T1000 (cell line): Measurements from ENCODE around the gene SF3B6.
"Not testable (repeated sequence)": the region's sequence is repeated elsewhere in the genome, so short reads cannot be mapped to it uniquely, and the experiment has no call there.

Experiments used
- DNase-seq: peaks from one replicate; lab custom pipeline; 2025; ENCODE audit warnings: mixed read lengths; lab: John Stamatoyannopoulos, UW

The SF3B6 gene

GRCh38 chr2:24050041-24050979, 25.8 kb downstream of the SF3B6 start:
- no peak for DNase-seq

- DNase-seq, result peak; percentile 11
Observed at GRCh38 chr2:24049485-24050021, 26.6 kb downstream of the SF3B6 start, which contains the start of gene FKBP1B. TSS of gene FKBP1B (plus strand) at chr2:24049741. CDS start at chr2:24049850, 109 bp downstream.

- no peak for DNase-seq
Observed at GRCh38 chr2:24048769-24049484, 27.2 kb downstream of the SF3B6 start.

- DNase-seq, result no peak
Observed at GRCh38 chr2:24047703-24048033, 28.5 kb downstream of the SF3B6 start.

- peak; percentile 91 for DNase-seq
Observed at GRCh38 chr2:24046930-24047702, 29.0 kb downstream of the SF3B6 start, which contains the start of gene WDCP. TSS of gene WDCP (minus strand) at chr2:24047391. CDS start at chr2:24039494, 7,897 bp downstream.

- no peak for DNase-seq
Observed at GRCh38 chr2:24046599-24046929, 29.6 kb downstream of the SF3B6 start.

GRCh38 chr2:24045511-24046508, 30.3 kb downstream of the SF3B6 start:
- DNase-seq, result no peak

GRCh38 chr2:24043133-24043532, 33.0 kb downstream of the SF3B6 start:
- not testable (repeated sequence) for DNase-seq

GRCh38 chr2:24040511-24040910, 35.6 kb downstream of the SF3B6 start:
- DNase-seq, result no peak

- no peak for DNase-seq
Observed at GRCh38 chr2:24038786-24039499, 37.2 kb downstream of the SF3B6 start.

GRCh38 chr2:24026233-24026632, 49.9 kb downstream of the SF3B6 start:
- no peak for DNase-seq

GRCh38 chr2:24024996-24025663, 51.0 kb downstream of the SF3B6 start:
- no peak for DNase-seq

- no peak for DNase-seq
Observed at GRCh38 chr2:24024018-24024417, 52.1 kb downstream of the SF3B6 start.

GRCh38 chr2:24022975-24023575, 53.1 kb downstream of the SF3B6 start:
- no peak for DNase-seq

- DNase-seq, result no peak
Observed at GRCh38 chr2:24022324-24022974, 53.7 kb downstream of the SF3B6 start.

GRCh38 chr2:24021122-24021998, 54.8 kb downstream of the SF3B6 start:
- no peak for DNase-seq

- no peak for DNase-seq
Observed at GRCh38 chr2:24020244-24020643, 55.9 kb downstream of the SF3B6 start.

GRCh38 chr2:24019729-24020128, 56.4 kb downstream of the SF3B6 start:
- no peak for DNase-seq
